ENCODE results near the gene PKN3.

Gene PKN3

DNA sequence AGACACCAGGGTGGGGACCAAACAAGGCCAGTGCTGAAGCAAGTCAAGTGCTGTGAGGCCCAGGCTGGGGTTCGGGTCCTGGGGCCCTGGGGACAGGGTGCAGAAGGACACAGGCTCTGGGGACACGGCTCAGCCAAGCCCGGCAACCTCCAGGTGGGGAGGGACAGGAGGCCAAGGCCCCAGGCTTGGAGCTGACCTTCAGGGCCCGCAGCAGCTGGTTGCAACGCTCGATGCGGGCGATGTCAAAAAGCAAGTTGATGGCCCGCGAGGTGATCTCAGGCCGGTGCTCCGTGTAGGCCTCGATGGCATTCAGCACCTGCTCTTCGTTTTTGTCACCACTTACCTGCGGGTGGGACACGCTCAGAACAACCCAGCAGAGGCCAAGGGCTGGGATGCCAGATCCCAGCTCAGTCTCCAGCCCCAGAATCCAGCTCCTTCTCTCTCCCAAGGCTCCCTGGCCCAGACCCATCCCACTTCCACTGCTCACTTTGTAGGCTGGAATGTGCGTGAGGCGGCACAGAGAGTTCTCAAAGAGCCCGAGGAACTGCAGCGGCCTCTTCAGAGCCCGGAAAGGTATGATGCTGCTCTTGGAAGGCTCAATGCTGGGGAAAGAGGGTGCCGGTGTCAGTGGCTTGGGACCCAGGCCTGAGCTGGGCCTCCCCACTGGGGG is 48.8 kb downstream of the PKN3 start:
- no peak for DNase-seq

DNA sequence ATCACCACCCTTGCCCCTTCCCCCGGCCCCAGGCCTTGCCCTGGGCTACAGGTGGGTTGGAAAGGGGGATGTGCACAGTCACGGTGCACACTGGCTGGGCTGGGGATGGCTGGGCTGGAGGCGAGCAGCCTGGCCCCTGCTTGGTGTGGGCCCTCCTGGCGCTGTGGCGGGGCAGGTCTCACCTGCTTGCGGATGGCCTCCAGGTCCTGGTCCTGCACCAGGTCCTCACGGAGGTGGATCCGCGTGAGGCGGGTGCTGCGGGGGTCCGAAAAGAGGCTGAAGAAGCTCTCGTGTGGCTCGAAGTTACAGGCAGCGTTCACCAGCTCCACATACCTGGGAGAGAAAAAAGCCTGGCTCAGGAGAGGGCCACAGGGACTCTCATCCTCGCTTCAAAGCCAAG is 51.3 kb downstream of the PKN3 start:
- no peak for DNase-seq

DNA sequence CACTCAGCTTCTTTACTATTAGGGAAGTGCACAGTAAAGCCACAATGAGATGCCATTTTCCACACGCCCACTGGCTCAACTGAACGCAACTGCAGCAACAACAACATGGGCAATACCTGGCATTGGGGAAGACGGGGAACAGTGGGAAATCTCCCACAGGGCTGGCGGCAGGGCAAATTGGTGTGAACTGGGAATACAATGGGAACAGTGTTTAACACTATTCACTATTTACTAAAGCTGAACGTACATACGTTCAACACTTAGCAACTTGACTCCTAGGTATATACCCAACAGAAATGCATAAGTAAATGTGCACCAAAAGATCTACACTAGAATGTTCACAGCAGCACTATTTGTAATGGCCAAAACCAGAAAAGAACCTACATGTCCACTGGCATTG is 55.3 kb downstream of the PKN3 start:
- no peak for DNase-seq

DNA sequence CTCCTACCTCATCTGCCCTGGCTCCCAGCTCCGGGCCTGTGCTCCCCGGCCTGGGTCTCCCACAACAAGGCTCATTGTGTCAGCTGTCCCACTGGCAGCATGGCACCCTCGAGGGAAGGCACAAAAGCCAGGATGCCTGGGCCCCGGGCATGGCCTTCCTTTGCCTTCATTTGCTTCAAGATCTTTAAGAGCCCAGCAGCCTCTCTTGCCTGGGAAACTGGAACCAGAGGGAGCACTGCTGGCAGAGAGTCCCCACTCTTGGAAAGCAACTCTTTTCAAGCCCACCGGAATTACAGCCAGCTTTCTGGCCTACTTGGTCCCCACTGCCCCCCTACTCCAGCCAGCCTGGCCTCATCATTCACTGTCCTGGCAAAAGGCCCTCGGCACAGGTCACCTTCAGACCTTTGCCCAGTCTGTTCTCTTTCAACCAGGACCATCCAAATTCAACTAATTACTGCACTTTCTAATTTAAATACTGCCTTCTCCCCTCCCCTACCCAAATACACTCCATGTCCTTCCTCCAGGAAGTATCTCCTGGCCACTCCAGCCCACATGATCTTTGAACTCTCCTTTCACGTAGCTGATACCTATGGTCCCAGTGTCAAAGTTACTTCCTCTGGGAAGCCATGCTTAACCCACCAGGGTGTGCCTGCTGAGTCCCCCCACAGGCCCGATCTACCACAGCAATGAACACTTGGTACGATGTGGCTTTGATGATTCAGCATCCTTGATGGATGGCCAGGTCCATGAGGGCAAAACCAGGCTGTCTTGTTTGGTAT is 60.6 kb downstream of the PKN3 start:
- DNase-seq: no peak

GRCh38 chr9:128764361-128764760 is 62.1 kb downstream of the PKN3 start:
- DNase-seq: no peak

DNA sequence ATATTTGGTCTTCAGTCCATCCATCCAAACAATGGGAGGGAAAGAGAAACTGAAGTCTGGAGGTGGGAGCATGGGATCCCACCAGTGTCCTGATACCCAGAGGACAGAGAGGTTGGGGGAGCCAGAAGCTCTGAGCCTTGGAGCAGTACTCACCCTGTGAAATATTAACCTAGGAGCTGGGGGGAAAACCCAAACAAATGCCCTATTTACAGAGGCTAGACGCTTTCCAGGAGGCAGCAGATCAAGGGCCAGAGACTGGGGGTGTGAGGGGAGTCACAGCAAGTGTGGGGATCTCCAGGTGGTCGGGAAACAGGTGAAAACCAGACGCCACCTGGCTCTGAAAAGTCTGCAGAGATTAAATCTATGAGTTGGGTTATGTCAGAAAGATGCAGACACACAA is 63.2 kb downstream of the PKN3 start:
- DNase-seq: no peak

GRCh38 chr9:128768606-128769005 is 66.3 kb downstream of the PKN3 start:
- DNase-seq: no peak

All from fibroblast of upper back skin (primary cell).